ACHN (cell line): ENCODE results near the gene ATP5MC3.

Experiments
- DNase-seq: peaks from one replicate; pipeline ENCODE4 v3.0.0-alpha.2; 2015
- in situ Hi-C: cut with HindIII; loops from 2 replicates; pipeline ENCODE4 v1.10.0; 2017; ENCODE audit warnings: low sequenced_read_pairs, low pct_ligation_motif_present, low pct_unique_long_range_greater_than_20kb

The ATP5MC3 gene

DNA sequence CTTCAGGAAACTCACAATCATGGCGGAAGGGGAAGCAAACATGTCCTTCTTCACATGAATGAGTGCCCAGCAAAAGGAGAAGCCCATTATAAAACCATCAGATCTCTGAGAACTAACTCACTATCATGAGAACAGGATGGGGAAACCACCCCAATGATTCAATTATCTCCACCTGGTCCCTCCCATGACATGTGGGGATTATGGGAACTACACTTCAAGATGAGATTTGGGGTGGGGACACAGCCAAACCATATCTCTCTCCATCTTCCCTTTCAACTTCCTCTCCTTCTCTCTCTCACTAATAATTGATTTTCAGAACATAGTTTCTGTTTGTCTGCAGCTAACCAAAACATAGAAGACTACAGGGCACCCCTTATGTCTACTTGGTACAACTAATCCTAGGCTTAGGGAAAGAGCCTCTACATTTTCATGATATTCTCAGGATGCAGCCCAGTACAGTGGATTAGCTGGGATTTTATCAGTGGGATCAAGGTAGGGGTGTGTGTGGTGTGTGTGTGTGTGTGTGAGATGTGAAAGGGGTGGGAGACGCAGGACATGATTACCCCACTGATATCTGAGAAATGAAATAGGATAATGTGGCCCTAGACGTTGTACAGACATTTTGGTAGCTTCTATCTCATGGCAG lies 10.7 kb downstream of the ATP5MC3 start:
- in situ Hi-C loops, result no loop called here
- DNase-seq, result no peak

DNA sequence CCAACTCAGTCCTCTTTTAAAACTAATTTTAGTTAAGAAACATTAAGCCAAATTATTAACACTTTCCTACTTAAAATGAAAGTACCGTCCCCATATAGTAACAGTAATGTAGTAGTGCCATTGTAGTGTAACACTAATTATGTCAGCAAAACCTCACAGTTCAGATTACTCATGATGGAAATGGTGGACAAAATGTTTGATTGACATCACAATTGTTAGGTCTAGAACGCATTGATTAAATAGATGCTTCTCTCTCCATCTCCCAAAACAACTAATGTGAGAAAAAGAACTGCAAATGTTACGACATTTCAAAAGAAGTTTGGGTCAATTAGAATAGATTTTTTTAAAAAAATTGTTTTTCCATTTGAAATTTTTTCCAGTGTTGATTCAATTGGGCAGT lies 12.3 kb downstream of the ATP5MC3 start:
- in situ Hi-C loops, result no loop called here

GRCh38 chr2:175168564-175168945 lies 13.0 kb downstream of the ATP5MC3 start:
- DNase-seq, result no peak
- in situ Hi-C loops, result no loop called here

More for the DNA sequence above, 12.3 kb downstream of the ATP5MC3 start:
- DNase-seq, result no peak

DNA sequence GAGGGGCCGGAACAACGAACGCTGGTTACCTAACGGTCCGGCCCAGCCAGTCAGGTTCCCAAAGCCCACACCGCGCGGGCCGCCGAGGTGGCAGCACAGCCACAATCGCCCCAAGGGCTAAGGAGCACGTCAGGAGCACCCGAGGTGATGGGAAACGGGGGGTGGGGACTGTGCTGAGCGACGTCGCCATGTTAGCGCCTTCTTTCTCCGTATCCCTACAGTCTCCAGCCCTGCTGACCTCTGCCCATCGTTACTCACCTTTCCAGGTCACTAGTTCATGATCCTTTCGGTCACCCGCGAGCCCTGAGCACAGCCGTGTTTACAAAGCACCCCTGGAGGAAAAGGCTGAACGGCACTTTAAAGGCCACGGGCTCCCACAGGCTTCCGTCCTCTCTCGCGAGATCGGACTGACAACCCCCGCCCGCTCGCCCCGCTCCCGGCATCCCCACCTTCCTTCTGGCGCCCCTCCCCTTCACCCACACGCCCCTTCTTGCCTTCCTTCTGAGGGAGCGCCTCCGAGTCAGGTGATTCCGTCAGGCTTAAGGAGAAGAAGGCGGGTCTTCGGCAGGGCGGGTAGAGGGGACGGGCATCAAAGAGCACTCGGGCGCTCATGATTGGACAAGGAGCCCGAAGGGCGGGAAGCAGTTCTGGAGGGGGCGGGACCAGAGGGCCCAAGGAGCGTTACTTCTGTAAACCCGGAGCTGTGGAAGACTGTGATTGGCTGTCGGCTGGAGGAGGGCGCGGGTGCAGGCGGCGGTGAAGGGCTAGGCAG lies 13.5 kb downstream of the ATP5MC3 start, which contains the start of gene ATF2:
Gene ATF2 (minus strand): TSS at position 412 of the 772 bp plus-strand sequence. CDS start 31,760 bp downstream, outside the sequence.
- in situ Hi-C loops, result no loop called here

DNA sequence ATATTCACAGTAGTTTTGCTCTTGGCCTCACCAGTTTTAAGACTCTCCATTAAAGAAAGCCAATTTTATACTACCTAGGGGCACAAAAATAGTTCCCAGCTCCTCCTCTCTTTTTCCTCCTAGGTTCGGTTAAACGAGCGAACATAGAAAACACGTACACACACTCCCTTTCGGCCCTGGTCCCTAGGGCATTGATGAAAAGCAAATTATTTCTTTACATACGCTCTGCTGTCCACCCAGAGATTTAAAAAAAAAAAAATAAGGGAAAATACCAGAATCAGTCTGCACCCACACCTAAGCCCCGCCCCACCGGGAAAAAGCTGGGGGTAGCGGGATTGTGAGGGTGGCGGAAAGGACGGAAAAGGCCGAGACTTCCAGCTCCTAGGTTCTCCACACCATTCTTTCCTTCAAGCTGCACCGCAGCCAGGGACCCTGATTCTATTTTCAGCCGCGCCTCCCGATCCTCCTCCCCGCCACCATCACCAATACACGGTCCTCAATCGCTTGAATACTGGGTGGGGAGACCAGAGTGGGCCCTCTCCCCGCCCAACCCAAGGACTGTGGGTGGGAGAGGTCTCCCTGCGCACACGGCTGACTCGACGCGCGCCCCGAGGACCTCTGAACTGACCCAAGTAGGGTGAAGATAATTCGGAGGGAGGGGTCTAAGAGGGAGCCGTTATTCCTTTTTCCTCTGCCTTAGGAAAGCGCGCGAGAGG lies 14.3 kb downstream of the ATP5MC3 start:
- DNase-seq, result peak; percentile 66
- in situ Hi-C loops, result no loop called here

More for the DNA sequence above, 13.5 kb downstream of the ATP5MC3 start, which contains the start of gene ATF2:
- DNase-seq, result peak; percentile 100

DNA sequence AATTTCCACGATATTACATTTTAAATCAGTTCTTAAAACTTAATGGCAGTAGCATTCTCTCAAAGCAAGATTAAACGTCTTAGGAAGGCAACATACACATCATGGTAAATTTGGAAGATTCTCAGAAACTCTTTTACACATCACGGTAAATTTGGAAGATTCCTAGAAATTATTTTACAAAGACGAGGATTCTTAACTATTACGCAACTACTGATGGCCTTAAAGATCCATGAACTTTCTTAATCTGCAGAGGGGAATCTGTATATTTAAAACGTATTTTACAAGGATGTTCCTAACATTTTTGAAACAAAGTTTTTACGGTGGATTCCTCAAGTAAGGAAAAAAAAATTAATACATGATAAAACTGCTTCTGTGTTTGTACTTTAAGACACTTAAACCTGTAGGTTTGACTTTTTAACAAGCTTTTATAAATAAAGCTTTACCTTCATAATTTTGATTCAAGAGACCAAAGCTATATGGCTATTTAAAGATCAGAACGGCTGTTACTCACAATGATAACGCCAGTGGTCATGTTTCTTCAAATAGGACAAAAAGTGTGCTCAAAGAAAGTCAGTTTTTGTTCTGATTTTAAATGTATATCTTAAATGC lies 15.2 kb downstream of the ATP5MC3 start:
- DNase-seq, result no peak
- in situ Hi-C loops, result no loop called here

- no peak for DNase-seq
- in situ Hi-C loops, result no loop called here
Measured at GRCh38 chr2:175164235-175164634, 17.3 kb downstream of the ATP5MC3 start.

- in situ Hi-C loops, result no loop called here
- no peak for DNase-seq
Measured at GRCh38 chr2:175158894-175159293, 22.6 kb downstream of the ATP5MC3 start.

- no peak for DNase-seq
- in situ Hi-C loops, result no loop called here
Measured at GRCh38 chr2:175156534-175156933, 25.0 kb downstream of the ATP5MC3 start.

- DNase-seq, result peak; percentile 31
- in situ Hi-C loops, result no loop called here
Measured at GRCh38 chr2:175154661-175155082, 26.8 kb downstream of the ATP5MC3 start.

- no peak for DNase-seq
- in situ Hi-C loops, result no loop called here
Measured at GRCh38 chr2:175152242-175152641, 29.3 kb downstream of the ATP5MC3 start.

- DNase-seq, result no peak
- in situ Hi-C loops, result no loop called here
Measured at GRCh38 chr2:175151791-175152190, 29.7 kb downstream of the ATP5MC3 start.

DNA sequence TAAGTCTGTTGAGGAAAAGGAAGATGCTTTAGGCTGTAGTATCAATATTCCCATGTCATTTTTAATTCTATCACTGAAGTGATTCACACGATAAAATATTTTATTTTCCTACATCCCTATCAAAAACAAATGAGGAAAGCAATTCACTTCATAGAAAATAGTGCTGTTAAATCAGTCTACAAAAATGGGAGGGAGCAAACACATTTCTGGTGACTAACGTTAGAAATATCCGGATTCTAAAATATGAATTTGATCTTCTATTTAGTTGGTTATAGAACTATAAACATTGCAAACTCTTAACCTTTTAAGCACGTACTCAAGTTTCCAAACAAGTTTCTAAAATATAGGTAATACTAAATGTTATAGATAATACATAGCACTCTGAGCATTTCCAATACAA lies 34.3 kb downstream of the ATP5MC3 start:
- in situ Hi-C loops, result no loop called here
- DNase-seq, result no peak

DNA sequence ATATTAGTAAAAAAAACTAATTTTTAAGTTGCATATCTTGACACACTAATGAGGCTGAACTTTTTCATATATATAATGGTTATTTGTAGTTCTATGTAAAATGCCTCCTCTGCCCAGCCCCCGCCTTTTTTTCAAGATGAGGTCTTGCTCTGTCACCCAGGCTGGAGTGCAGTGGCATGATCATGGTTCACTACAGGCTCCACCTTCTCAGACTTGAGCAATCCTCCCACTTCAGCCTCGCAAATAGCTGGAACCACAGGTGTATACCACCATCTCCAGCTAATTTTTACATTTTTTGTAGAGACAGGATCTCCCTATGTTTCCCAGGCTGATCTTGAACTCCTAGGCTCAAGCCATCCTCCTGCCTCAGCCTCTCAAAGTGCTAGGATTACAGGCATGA lies 37.8 kb downstream of the ATP5MC3 start:
- in situ Hi-C loops, result no loop called here
- no peak for DNase-seq

DNA sequence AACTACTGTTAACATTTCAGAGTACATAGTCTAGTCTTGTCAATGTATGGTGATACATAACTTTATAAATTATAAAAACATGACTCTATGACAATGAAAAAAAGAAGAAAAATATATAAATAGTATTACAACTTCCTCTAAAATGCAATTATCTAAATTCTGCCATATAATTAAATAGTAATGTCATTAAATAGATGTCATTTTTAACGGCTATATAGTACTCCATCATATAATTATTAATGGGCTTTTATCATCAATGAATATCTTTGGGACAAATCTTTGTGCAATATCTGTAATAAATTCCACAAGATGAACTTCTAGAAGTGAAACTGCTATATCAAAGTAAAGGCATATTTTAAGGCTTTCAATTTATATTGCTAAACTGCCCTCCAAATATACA lies 38.3 kb downstream of the ATP5MC3 start:
- in situ Hi-C loops, result no loop called here
- no peak for DNase-seq

- no peak for DNase-seq
- in situ Hi-C loops, result no loop called here
Measured at GRCh38 chr2:175140332-175140731, 41.2 kb downstream of the ATP5MC3 start.

DNA sequence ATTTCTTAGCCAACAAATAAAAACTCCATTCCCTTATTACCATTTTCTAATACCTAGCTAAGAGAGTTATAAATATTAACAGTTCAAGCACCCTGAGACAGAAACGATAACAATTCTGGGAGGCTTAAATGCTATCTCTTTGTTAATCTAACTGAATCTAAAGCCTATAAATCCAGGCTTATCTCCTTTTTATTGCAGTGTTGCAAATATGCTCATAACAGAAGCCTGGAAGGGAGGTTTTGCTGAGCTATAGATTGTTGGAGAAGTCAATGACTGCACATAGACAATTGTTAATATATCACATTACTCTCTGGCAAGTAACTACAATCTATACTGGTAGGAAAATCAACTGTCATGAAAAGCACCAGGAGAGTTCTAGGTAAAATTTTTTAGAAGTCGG lies 43.7 kb downstream of the ATP5MC3 start:
- in situ Hi-C loops, result no loop called here
- DNase-seq, result no peak

DNA sequence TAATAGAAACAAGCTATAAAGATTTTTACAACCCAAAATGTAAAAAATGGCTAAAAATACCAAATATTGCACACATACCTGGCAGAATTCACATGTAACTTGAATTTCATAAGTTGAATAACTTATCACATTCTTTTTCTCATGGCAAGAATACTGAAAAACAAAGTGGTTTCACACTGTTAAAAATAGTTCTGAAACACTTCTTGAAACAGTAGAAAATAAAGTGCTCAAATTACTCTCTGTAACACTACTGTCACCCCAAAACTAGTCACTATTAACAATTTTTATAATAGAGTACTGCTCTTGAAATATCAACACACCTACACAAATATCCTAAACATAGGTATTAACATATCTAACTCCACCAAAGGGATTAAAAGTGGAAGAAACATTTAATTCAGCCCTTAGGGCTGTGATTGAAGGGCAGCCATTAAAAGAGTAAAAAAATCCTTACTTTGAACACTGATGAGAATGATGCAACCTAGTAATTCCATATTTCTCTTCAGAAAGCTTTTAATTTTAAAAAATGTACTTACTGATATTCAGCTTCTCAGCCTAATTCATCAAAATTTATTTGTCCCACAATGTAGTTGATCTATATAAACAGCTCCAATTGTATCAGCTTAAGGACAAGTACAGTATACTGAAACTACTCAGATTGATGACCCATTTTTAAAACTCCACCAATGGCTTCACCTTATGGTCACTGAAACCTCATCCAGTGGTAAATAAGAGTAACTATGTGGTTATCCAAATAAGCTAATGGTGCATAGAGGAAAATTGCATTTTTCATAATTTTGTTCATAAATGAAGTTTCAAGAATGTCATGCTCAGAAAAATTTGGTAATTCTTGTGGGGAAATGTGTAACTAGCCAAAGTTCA lies 44.9 kb downstream of the ATP5MC3 start:
- in situ Hi-C loops, result no loop called here
- no peak for DNase-seq
